GM21423 (cell line): Measurements from ENCODE around the gene HSD17B4.
"Not testable (repeated sequence)": the region's sequence is repeated elsewhere in the genome, so short reads cannot be mapped to it uniquely, and the experiment has no call there.

Experiments
- ATAC-seq: cut with Tn5 transposase; IDR thresholded peaks from one replicate; pipeline ENCODE4 v1.9.1; 2021; ENCODE audit warnings: mild to moderate bottlenecking, moderate library complexity; ENCODE audit not compliant: unreplicated experiment

The HSD17B4 gene, protein sequence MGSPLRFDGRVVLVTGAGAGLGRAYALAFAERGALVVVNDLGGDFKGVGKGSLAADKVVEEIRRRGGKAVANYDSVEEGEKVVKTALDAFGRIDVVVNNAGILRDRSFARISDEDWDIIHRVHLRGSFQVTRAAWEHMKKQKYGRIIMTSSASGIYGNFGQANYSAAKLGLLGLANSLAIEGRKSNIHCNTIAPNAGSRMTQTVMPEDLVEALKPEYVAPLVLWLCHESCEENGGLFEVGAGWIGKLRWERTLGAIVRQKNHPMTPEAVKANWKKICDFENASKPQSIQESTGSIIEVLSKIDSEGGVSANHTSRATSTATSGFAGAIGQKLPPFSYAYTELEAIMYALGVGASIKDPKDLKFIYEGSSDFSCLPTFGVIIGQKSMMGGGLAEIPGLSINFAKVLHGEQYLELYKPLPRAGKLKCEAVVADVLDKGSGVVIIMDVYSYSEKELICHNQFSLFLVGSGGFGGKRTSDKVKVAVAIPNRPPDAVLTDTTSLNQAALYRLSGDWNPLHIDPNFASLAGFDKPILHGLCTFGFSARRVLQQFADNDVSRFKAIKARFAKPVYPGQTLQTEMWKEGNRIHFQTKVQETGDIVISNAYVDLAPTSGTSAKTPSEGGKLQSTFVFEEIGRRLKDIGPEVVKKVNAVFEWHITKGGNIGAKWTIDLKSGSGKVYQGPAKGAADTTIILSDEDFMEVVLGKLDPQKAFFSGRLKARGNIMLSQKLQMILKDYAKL

DNA sequence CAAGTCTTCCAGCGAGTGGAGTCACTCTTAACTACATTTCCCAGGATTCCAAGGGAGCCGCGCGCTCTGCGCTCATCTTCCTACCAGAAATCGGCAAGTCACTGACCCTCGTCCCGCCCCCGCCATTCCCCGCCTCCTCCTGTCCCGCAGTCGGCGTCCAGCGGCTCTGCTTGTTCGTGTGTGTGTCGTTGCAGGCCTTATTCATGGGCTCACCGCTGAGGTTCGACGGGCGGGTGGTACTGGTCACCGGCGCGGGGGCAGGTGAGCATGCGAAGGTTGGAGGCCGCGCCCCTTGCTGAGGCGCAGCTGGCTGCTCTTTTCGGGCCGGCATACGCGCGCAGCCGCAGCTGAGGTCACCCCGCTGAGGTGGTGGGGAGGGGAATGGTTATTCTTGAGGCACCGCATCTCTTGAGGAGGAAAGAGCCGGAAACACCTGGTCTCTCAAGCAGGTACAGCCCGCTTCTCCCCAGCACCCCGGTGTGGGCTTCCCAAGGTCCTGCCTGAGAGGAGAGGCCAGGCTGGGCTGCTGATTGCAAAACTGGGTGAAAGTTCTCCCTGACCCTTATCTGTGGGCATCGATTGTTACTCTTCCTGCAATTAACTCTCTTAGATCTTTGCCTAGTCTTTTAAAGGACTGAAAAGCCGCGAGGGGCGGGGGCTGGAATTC, at the start of gene HSD17B4:
Gene HSD17B4, plus strand, starts transcription at position 125 of the 667 bp plus-strand sequence. Its CDS starts 79 bp downstream, at position 204.
- ATAC-seq: peak; percentile 96

DNA sequence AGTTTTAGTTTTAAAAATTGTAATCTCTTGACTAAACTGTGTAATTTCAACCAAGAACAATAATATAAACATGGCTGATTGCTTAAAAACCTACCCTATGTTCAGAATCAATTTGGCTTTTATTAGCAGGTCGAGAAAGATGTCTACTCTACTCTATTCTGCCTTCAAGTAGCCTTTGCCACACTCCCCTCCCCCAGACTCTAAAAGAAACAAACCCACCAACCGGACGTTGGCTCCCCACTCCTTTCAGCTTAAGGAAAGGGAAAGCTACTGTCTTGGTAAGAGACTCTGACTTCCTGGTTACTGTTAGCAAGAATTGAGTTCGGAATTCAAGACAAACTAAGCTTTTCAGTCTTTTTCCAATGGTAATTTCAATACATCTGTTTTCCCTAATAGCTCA, 49.7 kb upstream of the HSD17B4 start:
- no peak for ATAC-seq

DNA sequence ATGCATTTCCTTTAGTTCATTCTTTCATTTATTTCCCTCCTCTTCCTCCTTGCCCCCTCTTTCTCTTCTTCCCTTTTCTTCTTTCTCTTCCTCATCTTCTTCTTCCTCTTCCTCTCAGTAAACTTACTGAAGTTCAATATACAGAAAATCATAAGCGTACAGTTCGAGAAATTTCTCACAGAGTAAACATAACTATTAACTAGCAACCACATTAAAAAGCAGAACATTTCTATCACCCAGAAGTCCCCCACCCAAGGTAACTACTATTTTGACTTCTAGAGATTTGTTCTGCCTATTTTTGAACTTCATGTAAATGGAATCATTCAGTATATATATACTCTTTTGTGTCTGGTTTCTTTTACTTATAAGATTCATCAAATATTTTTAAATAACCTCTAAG, 48.3 kb upstream of the HSD17B4 start:
- no peak for ATAC-seq

DNA sequence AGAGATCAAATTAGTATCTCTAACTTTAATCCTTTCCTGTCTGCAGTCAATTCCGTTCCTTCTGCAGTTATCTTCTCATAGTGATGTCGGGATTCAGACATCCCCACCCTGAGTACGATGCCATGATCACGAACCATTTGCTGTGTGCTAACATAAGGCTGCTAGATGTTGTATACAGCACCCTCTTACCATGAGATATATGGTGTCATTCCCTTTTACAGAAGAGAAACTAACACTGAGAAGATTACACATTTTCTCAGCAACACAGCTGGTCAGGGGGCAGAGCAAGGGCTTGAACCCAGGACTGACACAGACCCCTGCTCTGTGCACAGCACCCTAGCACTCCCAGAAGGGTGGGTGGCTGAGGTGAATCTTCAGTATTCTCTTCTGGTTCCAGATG, 46.9 kb upstream of the HSD17B4 start:
- no peak for ATAC-seq

DNA sequence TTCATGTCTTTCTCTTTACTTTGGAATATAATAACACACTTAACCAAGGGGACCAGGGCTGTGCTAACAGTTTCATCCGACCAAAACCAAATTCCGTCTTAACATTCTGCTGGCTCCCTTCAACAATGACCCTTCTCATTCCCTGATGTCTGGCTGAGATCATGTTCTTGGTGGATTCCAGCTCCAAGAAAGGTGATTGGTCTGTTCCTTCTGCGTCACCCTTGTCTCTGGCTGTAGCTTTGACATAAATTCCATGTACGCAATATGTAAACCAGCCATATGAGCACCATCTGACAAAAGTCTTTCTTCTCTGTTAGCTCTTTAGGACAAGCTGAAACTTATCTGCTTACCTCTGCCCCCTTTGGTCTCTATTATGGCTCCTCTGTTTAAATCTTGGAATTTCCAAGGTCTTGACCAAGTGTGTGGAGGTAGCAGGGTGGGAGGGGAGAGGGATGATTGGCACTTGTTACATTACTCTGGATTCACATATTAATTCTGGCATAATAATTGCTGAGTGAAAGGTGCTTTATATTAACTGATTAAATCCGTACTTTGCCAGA, 45.7 kb upstream of the HSD17B4 start:
- ATAC-seq: no peak

DNA sequence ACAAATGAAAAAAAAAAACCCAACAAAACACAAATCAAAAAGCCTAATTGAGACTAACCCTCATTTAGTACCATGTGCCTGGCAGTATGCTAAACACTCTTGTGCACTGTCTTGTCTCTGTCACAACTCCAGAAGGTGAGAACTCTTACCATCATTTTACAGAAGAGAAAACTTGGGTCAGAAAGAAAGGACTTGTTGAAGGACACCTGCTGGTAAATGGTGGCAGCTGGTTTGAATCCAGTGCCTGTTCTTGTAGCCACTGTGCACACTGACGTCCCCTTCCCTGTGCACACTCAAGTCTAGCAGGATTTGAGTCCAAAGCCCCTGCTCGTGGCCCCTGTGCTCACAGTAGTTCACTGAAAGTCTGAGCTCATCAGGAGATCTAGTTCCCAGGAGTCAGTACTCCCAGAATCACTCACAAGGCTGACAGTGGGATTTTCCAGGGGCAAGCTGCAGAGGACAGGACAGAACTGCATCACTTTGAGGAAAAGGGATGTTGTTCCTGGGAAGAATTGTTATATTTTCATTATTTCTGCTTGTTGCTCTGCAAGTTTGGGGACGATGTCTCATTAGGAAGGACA, 43.0 kb upstream of the HSD17B4 start:
- ATAC-seq: peak; percentile 21

DNA sequence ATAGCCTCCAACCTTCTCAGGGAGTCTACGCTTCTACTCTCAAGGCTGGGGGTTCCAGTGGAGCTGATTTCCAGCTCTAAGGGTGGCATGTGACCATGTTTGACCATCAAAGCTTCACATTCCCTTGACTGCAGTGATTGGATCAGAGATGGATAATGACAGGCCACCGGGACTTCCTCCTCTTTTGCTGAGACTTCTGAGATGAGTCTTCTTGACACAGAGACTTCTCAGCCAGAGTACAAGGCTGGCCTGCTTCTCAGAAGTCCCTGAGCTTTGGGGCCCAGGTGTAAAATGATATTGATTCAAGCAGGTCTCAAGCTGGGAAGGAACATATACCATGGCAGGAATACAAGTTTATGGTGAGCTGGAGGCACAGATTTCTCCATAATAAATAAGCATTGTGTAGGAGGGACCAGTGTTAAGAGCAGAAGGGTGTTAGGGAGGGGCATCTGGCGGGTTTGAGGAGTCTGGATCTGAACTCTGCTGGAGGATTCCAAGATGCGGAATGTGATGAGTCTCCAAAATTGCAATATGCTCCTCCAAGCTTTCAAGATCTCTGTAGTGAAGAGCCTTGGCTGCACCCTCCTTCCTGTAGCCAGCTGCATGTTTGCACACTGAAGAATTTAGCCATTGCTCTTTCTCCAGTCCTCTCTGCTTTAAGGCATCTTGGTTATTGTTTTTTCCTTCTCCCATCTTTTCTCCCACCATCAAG, 41.7 kb upstream of the HSD17B4 start:
- no peak for ATAC-seq

DNA sequence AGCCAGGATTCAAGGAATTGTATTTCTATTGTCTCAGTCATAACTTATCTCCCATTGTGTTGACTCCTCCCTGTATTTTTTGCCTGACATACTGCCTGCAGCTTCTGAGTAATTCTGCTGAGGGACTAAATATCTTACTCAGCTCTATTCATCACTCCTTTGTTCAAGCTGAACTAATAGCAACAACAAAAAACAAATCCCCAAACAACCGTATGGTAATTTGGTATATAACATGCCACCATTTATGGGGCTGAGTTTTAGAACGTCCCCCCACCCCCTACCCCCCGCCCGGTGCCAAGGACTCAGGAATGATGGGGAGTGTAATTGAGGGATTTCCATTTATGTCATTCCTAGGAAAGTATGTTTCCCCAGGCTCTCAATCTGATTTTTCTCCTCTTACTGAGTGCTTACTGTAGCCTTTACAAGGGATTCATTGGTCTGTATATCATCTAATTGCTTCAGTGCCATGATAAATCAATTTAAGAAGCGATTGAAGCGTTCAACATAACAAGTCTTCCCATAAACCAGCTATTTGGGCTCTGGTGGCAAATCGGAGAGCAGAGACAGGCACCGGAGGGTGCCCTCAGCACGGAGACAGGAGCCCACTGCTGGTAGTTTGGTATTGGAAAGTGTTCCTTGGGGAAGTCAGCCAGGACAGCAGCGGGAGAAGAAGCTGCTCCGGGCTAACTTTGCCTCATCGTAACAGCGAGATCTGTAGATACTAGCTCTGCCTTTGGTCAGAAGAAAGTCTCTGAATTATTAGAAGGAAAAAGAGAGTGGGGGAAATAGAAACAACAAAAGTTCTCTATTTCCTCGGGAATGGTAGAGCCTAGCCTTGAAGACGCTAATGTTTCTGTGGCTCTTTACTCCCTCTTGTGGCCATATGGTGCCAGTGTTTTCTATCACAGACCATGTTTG, 40.7 kb upstream of the HSD17B4 start:
- peak; percentile 64 for ATAC-seq

DNA sequence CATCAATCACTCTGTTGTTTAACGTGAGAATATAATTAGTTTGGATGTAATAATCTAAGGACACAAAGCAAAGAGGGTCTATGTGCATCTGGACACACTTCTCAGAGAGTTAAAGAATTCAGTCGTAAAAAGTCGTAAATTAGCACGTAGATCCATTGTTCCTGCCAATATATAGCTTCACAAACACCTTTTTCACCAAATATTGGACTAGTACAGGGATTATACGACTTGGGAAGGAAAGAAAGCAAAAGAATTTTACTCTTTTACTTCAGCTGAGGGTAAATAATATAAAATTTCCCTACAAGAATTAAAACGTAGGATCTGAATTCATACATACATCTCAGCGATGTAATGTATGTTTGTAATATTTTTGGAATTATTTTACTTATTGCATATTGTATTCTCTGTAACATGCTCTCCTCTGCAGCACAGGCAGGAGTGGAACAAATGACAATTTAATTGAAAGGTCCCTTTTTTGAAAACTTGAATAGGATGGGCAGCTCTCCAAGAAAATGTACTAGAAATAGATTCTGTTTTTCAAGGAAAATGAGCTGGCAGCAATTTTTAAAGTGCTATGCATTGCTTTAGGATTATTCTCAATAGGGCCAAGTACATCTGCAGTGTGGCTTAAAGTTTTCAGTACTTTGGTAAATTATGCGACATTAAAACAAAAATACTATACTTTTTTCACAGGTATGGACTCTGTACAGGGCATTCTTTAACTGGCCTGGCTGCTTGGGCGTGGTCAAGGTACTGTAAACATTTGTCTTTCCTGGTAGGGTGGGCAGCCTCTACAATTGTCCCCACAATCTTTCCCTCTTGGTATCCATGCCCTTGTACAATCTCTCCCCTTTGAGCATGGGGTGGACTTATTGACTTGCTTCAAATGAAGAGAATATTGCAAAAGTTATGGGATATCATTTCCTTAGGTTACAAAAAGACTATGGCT, 39.7 kb upstream of the HSD17B4 start:
- ATAC-seq: no peak

DNA sequence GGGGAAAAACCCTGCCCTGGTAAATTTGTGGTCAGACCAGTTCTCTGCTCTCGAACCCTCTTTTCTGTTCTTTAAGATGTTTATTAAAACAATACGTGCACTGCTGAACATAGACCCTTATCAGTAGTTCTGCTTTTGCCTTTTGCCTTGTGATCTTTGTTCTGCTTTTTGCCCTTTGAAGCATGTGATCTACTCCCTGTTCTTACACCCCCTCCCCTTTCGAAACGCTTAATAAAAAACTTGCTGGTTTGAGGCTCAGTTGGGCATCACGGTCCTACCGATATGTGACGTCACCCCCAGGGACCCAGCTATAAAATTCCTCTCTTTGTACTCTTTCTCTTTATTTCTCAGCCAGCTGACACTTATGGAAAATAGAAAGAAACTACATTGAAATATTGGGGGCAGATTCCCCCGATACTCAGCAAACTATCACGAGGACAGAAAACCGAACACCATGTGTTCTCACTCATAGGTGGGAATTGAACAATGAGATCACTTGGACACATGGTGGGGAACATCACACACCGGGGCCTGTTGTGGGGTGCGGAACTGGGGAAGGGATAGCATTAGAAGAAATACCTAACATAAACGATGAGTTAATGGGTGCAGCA, 38.1 kb upstream of the HSD17B4 start:
- peak; percentile 38 for ATAC-seq

DNA sequence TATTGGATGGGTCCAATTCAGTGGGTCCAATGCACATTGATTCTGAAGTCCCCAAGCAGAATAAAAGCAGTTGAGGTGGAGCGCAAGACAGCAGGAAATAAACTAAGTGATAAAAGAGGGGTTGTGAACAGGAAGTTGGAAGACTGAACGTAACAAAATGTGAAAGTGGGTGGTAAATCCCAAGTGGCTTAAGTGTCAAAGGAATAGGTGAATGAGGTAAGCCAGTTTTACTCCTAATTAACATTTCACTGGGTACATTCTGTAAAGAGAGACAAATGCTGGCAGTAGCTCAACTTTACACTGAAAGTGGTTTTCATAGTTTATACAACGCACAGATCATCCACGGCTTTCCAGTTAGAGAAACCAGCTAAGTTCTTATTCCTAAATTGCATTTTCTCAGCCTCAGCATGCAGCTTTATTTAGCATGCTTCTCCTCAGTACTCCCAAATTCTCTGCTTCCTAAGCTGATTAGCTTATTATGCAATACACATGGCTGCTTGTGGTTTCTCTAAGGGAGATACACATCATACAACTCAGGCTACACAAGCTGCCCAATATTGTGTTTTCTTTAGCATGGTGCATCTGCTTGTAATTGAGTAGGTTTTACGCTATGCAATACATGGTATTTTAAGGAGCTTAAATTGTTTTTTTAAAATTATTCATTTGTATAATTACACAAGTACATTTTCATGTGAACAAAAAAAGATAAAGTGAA, 34.2 kb upstream of the HSD17B4 start:
- ATAC-seq: no peak

DNA sequence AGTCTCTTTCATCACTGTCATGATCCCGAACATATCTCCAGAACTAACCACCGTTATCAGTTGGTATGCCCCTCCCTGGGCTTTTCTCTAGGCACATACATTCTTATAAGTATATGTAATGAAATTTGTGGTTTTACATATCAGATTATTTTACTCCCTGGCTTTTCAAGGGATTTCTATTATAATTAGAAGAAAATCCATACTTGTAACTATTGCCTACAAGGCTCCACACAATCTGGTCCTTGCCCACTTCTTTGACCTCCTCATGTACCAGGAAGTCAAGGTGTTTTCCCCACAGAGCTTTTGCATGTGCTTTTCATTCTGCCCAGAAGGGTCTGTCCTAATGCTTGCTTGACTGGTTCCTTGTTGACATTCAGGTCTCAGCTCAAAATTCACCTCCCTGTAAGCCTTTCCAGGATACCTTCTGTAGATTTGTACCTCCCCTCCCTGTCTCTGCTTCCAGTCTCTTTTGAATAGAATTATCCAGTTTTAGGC, 33.6 kb upstream of the HSD17B4 start:
- peak; percentile 69 for ATAC-seq

DNA sequence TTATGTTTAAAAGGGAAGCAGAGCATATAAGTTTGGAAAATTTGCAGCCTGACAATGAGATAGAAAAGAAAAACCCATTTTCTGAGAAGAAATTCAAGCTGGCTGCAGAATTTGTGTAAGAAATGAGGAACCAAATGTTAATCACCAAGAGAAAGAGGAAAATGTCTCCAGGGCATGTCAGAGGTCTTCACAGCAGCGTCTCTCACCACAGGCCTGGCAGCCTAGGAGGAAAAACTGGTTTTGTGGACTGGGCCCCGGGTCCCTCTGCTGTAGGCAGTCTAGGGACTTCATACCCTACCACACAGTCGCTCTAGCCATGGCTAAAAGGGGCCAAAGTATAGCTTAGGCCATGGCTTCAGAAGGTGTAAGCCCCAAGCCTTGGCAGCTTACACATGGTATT, 32.1 kb upstream of the HSD17B4 start:
- ATAC-seq: no peak

DNA sequence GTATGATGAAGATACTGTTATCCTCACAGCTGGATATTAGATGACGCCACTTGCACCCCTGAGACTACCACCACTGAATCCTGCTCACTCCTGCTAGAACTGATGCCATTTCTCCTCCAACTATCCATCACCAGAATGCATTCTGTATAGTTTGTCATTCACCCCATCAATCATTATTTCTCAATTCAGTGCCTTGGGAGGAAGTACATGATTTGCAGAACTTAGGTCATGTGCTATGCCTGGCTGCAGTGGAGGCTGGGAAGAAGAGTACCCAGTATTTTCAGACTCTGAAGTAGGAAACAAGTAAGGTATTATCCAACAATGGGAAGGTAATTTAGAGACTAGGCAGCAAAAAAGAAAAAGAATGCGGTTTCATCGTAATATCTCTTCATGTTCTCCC, 26.2 kb upstream of the HSD17B4 start:
- ATAC-seq: no peak

DNA sequence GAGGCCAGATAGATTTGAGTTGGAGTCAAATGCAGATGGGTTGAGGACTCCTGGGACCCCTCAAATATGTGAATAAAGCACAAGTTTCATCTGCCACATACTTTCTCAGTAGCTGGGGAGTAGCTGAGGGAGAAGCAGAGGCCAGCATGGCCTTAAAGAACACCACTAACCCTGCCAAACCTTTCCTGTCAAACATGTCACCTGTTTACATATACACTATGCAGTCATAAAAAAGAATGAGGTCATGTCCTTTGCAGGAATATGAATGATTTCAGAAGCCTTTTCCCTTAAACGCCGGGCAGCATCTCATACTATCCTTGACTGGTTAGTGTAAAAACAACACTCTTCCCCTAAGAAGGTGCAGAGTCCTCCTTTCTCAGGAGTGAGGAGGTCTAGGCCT, 25.2 kb upstream of the HSD17B4 start:
- ATAC-seq: no peak

DNA sequence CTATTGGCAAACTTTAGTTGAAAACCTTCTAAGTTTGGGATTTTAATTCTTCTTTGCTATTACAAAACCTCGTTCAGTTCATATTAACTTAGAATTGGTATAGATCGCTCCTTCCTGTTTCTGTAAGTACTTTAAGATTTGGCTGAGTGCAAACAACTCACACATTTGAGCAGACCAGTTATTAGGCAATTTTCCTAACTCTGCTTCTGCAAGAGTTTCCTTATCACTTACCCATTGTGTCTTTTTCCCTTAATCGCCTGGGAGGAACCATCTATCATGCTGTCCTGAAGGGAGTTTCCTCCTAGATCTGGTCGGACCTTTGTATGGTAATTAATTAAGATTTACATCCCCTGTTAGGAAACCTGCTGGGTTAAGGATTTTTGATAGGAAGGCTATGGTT, 24.7 kb upstream of the HSD17B4 start:
- not testable (repeated sequence) for ATAC-seq

DNA sequence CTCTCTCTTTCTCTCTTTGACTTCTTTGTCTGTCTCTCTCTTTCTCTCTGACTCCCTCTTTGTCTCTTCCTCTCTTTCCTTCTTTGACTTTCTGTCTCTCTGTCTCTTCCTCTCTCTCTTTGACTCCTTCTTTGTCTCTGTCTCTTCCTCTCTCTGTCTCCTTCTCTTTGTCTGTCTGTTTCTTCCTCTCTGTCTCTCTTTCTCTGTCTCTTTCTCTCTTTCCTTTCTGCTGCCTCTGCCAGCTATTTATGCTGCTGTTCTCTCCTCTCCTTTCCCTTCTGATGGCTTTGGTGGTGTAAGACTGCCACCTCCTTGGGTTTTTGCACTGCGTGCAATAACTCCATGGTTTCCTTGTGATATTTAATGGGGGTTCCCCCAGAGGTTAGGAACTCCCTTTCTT, 24.1 kb upstream of the HSD17B4 start:
- ATAC-seq: not testable (repeated sequence)
